ENCODE data around the gene SF3B4. TPM values are rescaled to one million over a fixed set of nuclear protein-coding genes. Genes with fewer than 3 reads are reported as not detected.
"Not testable (repeated sequence)": the region's sequence is repeated elsewhere in the genome, so short reads cannot be mapped to it uniquely, and the experiment has no call there.

SF3B4 gene
- total RNA-seq, 1 donor from 2014 or later, result 108 TPM

DNA sequence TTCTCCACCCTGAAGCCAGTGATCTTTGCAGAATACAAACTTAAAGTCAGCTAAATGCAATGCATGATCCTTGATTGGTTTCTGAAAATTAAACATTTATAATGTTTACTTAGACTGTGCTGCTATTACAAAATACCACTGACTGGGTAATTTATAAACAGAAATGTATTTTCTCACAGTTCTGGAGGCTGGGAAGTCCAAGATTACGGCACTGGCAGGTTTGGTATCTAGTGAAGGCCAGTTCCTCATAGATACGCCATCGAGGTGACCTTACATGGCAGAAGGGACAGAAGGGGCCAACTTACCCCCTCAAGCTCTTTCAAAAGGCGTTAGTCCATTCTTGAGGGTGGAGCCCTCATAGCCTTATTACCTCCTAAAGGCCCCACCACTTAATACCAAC lies 31.0 kb downstream of the SF3B4 start:
- Mint-ChIP-seq H3K36me3 (ENCODE audit: low read depth, unreplicated experiment) (no peaks in the 10 kb centered on the region), H3K27me3 (ENCODE audit: unreplicated experiment) (no peaks in the 10 kb centered on the region), H3K9me3 (ENCODE audit: unreplicated experiment) (no peaks in the 10 kb centered on the region), H3K27ac (ENCODE audit: unreplicated experiment) (no peak overlapping the region), H3K4me3 (ENCODE audit: unreplicated experiment) (no peak overlapping the region), H3K4me1 (ENCODE audit: unreplicated experiment) (peaks cover 14% of the 10 kb centered on the region)
- TF ChIP-seq, protein P1, sequence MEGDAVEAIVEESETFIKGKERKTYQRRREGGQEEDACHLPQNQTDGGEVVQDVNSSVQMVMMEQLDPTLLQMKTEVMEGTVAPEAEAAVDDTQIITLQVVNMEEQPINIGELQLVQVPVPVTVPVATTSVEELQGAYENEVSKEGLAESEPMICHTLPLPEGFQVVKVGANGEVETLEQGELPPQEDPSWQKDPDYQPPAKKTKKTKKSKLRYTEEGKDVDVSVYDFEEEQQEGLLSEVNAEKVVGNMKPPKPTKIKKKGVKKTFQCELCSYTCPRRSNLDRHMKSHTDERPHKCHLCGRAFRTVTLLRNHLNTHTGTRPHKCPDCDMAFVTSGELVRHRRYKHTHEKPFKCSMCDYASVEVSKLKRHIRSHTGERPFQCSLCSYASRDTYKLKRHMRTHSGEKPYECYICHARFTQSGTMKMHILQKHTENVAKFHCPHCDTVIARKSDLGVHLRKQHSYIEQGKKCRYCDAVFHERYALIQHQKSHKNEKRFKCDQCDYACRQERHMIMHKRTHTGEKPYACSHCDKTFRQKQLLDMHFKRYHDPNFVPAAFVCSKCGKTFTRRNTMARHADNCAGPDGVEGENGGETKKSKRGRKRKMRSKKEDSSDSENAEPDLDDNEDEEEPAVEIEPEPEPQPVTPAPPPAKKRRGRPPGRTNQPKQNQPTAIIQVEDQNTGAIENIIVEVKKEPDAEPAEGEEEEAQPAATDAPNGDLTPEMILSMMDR (IDR thresholded peaks at IDR 0.05; ENCODE audit: unreplicated experiment), result no peak
- DNase-seq (ENCODE audit: low spot score), result no peak

DNA sequence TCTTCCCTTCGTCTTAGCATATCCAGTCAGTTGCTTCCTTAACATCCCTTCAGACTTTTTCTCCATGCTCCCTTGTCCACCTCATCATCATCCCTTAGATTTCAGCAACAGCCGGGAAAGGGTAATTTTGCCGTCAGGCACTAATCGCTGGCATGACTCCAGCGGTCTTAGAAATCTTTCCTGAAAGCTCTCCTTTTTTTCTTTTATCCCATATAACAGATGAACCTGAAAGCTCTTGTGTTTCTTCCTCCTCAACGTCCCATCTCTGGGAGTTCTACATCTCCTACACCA lies 38.7 kb downstream of the SF3B4 start:
- no peaks in the 10 kb centered on the region for H3K9me3 Mint-ChIP-seq (ENCODE audit: unreplicated experiment)
- H3K27ac Mint-ChIP-seq (ENCODE audit: unreplicated experiment), result no peak overlapping the region
- DNase-seq (ENCODE audit: low spot score), result no peak
- no peaks in the 10 kb centered on the region for H3K27me3 Mint-ChIP-seq (ENCODE audit: unreplicated experiment)
- TF ChIP-seq, protein P1 (IDR thresholded peaks at IDR 0.05; ENCODE audit: unreplicated experiment), result no peak
- no peaks in the 10 kb centered on the region for H3K4me1 Mint-ChIP-seq (ENCODE audit: unreplicated experiment)
- no peaks in the 10 kb centered on the region for H3K36me3 Mint-ChIP-seq (ENCODE audit: low read depth, unreplicated experiment)
- H3K4me3 Mint-ChIP-seq (ENCODE audit: unreplicated experiment), result no peak overlapping the region

DNA sequence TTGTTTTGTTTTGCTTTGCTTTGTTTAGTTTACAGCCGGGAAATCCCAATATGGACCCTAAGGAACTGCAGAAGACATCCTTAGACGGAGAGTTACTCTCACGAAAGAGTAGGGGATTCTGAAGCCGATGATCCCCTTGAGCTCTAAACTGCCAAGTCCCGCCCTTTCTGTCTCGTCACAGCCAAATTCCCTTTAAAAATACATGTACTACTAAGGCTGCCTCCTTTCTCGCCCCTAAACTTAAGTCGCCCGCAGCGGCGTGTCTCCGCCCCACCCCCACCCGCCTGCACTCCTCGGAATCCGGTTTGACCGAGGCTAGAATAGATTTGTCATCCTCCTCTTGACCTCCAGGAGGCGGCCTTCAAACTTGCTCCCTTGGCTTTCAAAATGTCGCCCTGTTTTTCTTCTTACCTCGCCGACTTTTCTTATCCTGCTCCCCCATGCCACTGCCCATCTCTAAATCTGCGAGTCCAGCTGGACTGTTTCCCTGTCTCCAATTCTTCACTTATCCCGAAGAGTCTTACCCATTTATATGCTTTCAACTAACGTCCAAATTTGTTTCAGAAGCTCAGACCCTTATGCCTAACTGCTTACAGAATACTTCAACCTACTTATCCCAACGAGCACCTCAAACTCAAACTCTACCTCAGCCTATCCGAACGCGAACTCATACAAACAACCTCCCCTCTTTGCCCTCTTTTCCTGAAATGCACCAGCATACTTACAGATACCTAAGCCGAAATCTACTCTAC lies 39.2 kb downstream of the SF3B4 start:
- H3K4me1 Mint-ChIP-seq (ENCODE audit: unreplicated experiment), result no peaks in the 10 kb centered on the region
- no peak overlapping the region for H3K27ac Mint-ChIP-seq (ENCODE audit: unreplicated experiment)
- TF ChIP-seq, protein P1 (IDR thresholded peaks at IDR 0.05; ENCODE audit: unreplicated experiment), result peak; percentile 66
- H3K27me3 Mint-ChIP-seq (ENCODE audit: unreplicated experiment), result no peaks in the 10 kb centered on the region
- no peaks in the 10 kb centered on the region for H3K36me3 Mint-ChIP-seq (ENCODE audit: low read depth, unreplicated experiment)
- H3K9me3 Mint-ChIP-seq (ENCODE audit: unreplicated experiment), result no peaks in the 10 kb centered on the region
- no peak overlapping the region for H3K4me3 Mint-ChIP-seq (ENCODE audit: unreplicated experiment)
- DNase-seq (ENCODE audit: low spot score), result peak; percentile 76

DNA sequence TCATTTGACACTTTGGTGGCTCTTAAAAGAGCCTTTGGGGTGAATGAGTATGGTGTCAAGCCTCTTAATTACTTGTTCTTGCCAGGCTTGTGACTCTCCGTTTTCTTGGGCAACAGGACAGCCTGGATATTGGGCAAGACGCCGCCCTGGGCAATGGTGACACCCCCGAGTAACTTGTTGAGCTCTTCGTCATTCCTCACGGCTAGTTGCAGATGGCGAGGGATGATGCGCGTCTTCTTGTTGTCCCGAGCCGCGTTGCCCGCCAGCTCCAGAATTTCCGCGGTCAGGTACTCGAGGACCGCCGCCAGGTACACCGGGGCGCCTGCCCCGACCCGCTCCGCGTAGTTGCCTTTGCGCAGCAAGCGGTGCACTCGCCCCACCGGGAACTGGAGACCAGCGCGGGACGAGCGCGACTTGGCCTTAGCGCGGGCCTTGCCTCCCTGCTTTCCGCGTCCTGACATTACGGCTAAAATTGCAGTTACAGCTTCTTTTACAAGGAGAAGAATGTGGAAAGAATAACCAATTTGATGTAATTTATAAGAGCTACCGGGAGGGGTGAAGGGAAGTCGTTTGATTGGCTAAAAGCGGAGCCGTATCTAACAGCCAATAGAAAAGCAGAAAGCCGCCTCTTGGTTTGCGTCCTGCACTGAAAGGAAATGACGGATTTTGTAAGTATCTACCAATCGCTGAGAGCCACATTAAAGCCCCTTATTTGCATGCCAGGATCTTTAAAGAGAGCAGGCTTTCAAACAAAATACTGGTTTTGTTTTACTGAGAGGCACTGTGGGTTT lies 40.0 kb downstream of the SF3B4 start:
- H3K27me3 Mint-ChIP-seq (ENCODE audit: unreplicated experiment), result no peaks in the 10 kb centered on the region
- no peaks in the 10 kb centered on the region for H3K4me1 Mint-ChIP-seq (ENCODE audit: unreplicated experiment)
- H3K9me3 Mint-ChIP-seq (ENCODE audit: unreplicated experiment), result no peaks in the 10 kb centered on the region
- peak; percentile 53 for DNase-seq (ENCODE audit: low spot score)
- TF ChIP-seq, protein P1 (IDR thresholded peaks at IDR 0.05; ENCODE audit: unreplicated experiment), result no peak
- no peak overlapping the region for H3K27ac Mint-ChIP-seq (ENCODE audit: unreplicated experiment)
- H3K36me3 Mint-ChIP-seq (ENCODE audit: low read depth, unreplicated experiment), result no peaks in the 10 kb centered on the region
- H3K4me3 Mint-ChIP-seq (ENCODE audit: unreplicated experiment), result no peak overlapping the region

DNA sequence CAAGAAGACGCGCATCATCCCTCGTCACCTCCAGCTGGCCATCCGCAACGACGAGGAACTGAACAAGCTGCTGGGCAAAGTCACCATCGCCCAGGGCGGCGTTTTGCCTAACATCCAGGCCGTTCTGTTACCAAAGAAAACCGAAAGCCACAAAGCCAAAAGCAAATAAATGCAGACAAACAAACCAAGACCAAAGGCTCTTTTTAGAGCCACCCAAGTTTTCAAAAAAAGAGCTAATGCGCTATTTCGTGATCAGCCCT lies 40.5 kb downstream of the SF3B4 start:
- not testable (repeated sequence) for DNase-seq (ENCODE audit: low spot score); H3K4me1 Mint-ChIP-seq (ENCODE audit: unreplicated experiment); H3K4me3 Mint-ChIP-seq (ENCODE audit: unreplicated experiment); H3K9me3 Mint-ChIP-seq (ENCODE audit: unreplicated experiment); H3K27ac Mint-ChIP-seq (ENCODE audit: unreplicated experiment); H3K36me3 Mint-ChIP-seq (ENCODE audit: low read depth, unreplicated experiment); H3K27me3 Mint-ChIP-seq (ENCODE audit: unreplicated experiment)
